Astrocyte (in vitro differentiated cells and primary cell): Measurements from ENCODE around the gene AP3B1. TPM values are rescaled to one million over a fixed set of nuclear protein-coding genes. Genes with fewer than 3 reads are reported as not detected.
A peak's percentile ranks its signal among the peaks of the same experiment; 100 is the strongest.

ENCODE experiments used
- DNase-seq: peaks from one replicate; pipeline ENCODE4 v3.0.0-alpha.2; 2010; ENCODE audit warnings: low read depth
- FAIRE-seq: peaks from 2 replicates; lab custom pipeline; 2011; peaks lifted over from hg19 to GRCh38; lab: Jason Lieb, UNC
- H2AFZ ChIP-seq: 2 replicates; pipeline ENCODE4 v1.6.0; 2012; ENCODE audit warnings: low read depth, low read length, inconsistent platforms
- H3K27ac ChIP-seq: 2 replicates; pipeline ENCODE4 v1.5.1; 2011; ENCODE audit warnings: low read depth, low read length, inconsistent platforms
- H3K27me3 ChIP-seq: 2 replicates; pipeline ENCODE4 v1.6.0; 2011; ENCODE audit warnings: low read length, inconsistent platforms; ENCODE audit not compliant: insufficient read depth
- H3K36me3 ChIP-seq: 2 replicates; pipeline ENCODE4 v1.5.1; 2011; ENCODE audit warnings: low read length, inconsistent platforms; ENCODE audit not compliant: insufficient read depth
- H3K4me1 ChIP-seq: 2 replicates; pipeline ENCODE4 v1.5.1; 2011; ENCODE audit warnings: low read length, inconsistent platforms; ENCODE audit not compliant: insufficient read depth
- H3K4me2 ChIP-seq: 2 replicates; pipeline ENCODE4 v1.6.0; 2012; ENCODE audit warnings: low read length, inconsistent platforms
- H3K4me3 ChIP-seq: 2 replicates; pipeline ENCODE4 v1.5.1; 2011; ENCODE audit warnings: low read depth, mild to moderate bottlenecking, low read length, inconsistent platforms; ENCODE audit not compliant: insufficient read depth
- H3K79me2 ChIP-seq: 2 replicates; pipeline ENCODE4 v1.6.0; 2012; ENCODE audit warnings: mild to moderate bottlenecking, low read length, inconsistent platforms; ENCODE audit not compliant: insufficient read depth
- H3K9ac ChIP-seq: 2 replicates; pipeline ENCODE4 v1.6.0; 2012; ENCODE audit warnings: mild to moderate bottlenecking, low read length, inconsistent platforms
- H3K9me3 ChIP-seq: 2 replicates; pipeline ENCODE4 v1.5.1; 2012; ENCODE audit warnings: low read depth, mild to moderate bottlenecking, low read length, inconsistent platforms; ENCODE audit not compliant: insufficient read depth
- H4K20me1 ChIP-seq: 2 replicates; pipeline ENCODE4 v1.6.0; 2012; ENCODE audit warnings: low read length, inconsistent platforms; ENCODE audit not compliant: insufficient read depth
- H3K27ac Mint-ChIP-seq: one replicate; pipeline ENCODE4 v1.8.0; 2021; ENCODE audit warnings: mild to moderate bottlenecking, mixed read lengths; ENCODE audit not compliant: unreplicated experiment
- H3K27me3 Mint-ChIP-seq: one replicate; pipeline ENCODE4 v1.8.0; 2021; ENCODE audit warnings: low read depth, mixed read lengths; ENCODE audit not compliant: unreplicated experiment
- H3K36me3 Mint-ChIP-seq: one replicate; pipeline ENCODE4 v1.8.0; 2021; ENCODE audit warnings: low read depth, mixed read lengths; ENCODE audit not compliant: unreplicated experiment
- H3K4me1 Mint-ChIP-seq: one replicate; pipeline ENCODE4 v1.8.0; 2021; ENCODE audit warnings: low read depth, mixed read lengths; ENCODE audit not compliant: unreplicated experiment
- H3K4me3 Mint-ChIP-seq: one replicate; pipeline ENCODE4 v1.8.0; 2021; ENCODE audit warnings: mild to moderate bottlenecking, moderate library complexity, mixed read lengths; ENCODE audit not compliant: unreplicated experiment
- H3K9me3 Mint-ChIP-seq: one replicate; pipeline ENCODE4 v1.8.0; 2021; ENCODE audit warnings: mild to moderate bottlenecking, mixed read lengths; ENCODE audit not compliant: unreplicated experiment
- EZH2 ChIP-seq: IDR thresholded peaks from 2 replicates; pipeline ENCODE4 v1.6.1; 2012; ENCODE audit warnings: mild to moderate bottlenecking, low read length, inconsistent platforms; ENCODE audit not compliant: insufficient read depth
- total RNA-seq: library from RNA; stranded (reverse); gene quantifications from 2 replicates; pipeline ENCODE4 v1.2.1, GENCODE V29; 2021
- TF ChIP-seq, protein P1 (sequence below): IDR thresholded peaks from 2 replicates; pipeline ENCODE4 v1.5.1; 2011; ENCODE audit warnings: low read depth, mild to moderate bottlenecking, inconsistent platforms, low read length, moderate library complexity; ENCODE audit not compliant: insufficient read depth

Gene AP3B1
- total RNA-seq, 1 donor from 2014 or later, result 64.8 TPM

GRCh38 chr5:78078858-78079257 lies 215.6 kb downstream of the AP3B1 start:
- H3K27ac ChIP-seq, result no peak overlapping the region
- no peak overlapping the region for H2AFZ ChIP-seq
- H3K27me3 Mint-ChIP-seq, result no peaks in the 10 kb centered on the region
- no peak overlapping the region for H3K4me2 ChIP-seq
- DNase-seq, result no peak
- H3K9me3 ChIP-seq, result no peaks in the 10 kb centered on the region
- H3K36me3 Mint-ChIP-seq, result peaks cover 6% of the 10 kb centered on the region
- H3K4me1 ChIP-seq, result no peaks in the 10 kb centered on the region
- H3K4me3 Mint-ChIP-seq, result no peak overlapping the region
- no peaks in the 10 kb centered on the region for H3K79me2 ChIP-seq
- peak; percentile 54 for FAIRE-seq
- H3K9ac ChIP-seq, result no peak overlapping the region
- H3K27ac Mint-ChIP-seq, result no peak overlapping the region
- no peak overlapping the region for H3K4me3 ChIP-seq
- no peaks in the 10 kb centered on the region for H3K36me3 ChIP-seq
- H3K4me1 Mint-ChIP-seq, result peaks cover 6% of the 10 kb centered on the region
- no peak for TF ChIP-seq EZH2
- TF ChIP-seq, protein P1, sequence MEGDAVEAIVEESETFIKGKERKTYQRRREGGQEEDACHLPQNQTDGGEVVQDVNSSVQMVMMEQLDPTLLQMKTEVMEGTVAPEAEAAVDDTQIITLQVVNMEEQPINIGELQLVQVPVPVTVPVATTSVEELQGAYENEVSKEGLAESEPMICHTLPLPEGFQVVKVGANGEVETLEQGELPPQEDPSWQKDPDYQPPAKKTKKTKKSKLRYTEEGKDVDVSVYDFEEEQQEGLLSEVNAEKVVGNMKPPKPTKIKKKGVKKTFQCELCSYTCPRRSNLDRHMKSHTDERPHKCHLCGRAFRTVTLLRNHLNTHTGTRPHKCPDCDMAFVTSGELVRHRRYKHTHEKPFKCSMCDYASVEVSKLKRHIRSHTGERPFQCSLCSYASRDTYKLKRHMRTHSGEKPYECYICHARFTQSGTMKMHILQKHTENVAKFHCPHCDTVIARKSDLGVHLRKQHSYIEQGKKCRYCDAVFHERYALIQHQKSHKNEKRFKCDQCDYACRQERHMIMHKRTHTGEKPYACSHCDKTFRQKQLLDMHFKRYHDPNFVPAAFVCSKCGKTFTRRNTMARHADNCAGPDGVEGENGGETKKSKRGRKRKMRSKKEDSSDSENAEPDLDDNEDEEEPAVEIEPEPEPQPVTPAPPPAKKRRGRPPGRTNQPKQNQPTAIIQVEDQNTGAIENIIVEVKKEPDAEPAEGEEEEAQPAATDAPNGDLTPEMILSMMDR, result no peak
- H3K9me3 Mint-ChIP-seq, result peaks cover 4% of the 10 kb centered on the region
- no peaks in the 10 kb centered on the region for H4K20me1 ChIP-seq
- H3K27me3 ChIP-seq, result no peaks in the 10 kb centered on the region

- no peak overlapping the region for H3K4me3 ChIP-seq
- Mint-ChIP-seq H3K4me1 (peaks cover 6% of the 10 kb centered on the region), H3K27ac (no peak overlapping the region), H3K9me3 (peaks cover 4% of the 10 kb centered on the region), H3K27me3 (no peaks in the 10 kb centered on the region), H3K4me3 (no peak overlapping the region), H3K36me3 (peaks cover 6% of the 10 kb centered on the region)
- no peak for FAIRE-seq
- H3K79me2 ChIP-seq, result no peaks in the 10 kb centered on the region
- H3K4me2 ChIP-seq, result no peak overlapping the region
- no peaks in the 10 kb centered on the region for H3K27me3 ChIP-seq
- H3K36me3 ChIP-seq, result no peaks in the 10 kb centered on the region
- DNase-seq, result no peak
- H4K20me1 ChIP-seq, result no peaks in the 10 kb centered on the region
- no peak overlapping the region for H2AFZ ChIP-seq
- H3K4me1 ChIP-seq, result no peaks in the 10 kb centered on the region
- TF ChIP-seq, protein P1, result no peak
- no peak for TF ChIP-seq EZH2
- H3K9me3 ChIP-seq, result no peaks in the 10 kb centered on the region
- no peak overlapping the region for H3K9ac ChIP-seq
- no peak overlapping the region for H3K27ac ChIP-seq
These were observed 217.0 kb downstream of the AP3B1 start for GRCh38 chr5:78077369-78078068.

DNA sequence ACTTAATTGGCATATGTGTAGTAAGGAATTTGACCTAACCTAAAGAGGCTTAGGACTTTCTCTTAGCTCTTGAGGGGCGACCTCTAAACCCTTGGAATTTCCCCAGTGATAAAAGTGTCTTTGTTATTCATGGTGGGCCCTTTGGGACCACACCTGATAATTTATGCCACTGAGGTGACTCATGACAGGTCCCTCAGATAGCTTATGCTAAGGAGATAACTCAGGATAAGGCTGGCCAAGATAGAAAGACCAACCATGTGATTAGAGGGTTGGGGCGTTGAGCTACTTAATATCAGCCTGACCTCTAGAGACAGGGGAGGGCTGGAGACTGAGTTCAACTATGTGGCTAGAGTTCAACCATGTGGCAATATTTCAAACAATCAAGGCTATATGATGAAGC lies 218.1 kb downstream of the AP3B1 start:
- peak; percentile 2 for DNase-seq
- Histone ChIP-seq H4K20me1 (no peaks in the 10 kb centered on the region), H3K79me2 (no peaks in the 10 kb centered on the region), H2AFZ (no peak overlapping the region), H3K9ac (no peak overlapping the region), H3K36me3 (no peaks in the 10 kb centered on the region), H3K27ac (no peak overlapping the region), H3K4me1 (no peaks in the 10 kb centered on the region), H3K4me3 (no peak overlapping the region), H3K4me2 (no peak overlapping the region), H3K9me3 (no peaks in the 10 kb centered on the region), H3K27me3 (no peaks in the 10 kb centered on the region)
- H3K36me3 Mint-ChIP-seq, result peaks cover 8% of the 10 kb centered on the region
- H3K27me3 Mint-ChIP-seq, result no peaks in the 10 kb centered on the region
- H3K27ac Mint-ChIP-seq, result no peak overlapping the region
- peaks cover 4% of the 10 kb centered on the region for H3K9me3 Mint-ChIP-seq
- H3K4me1 Mint-ChIP-seq, result peaks cover 6% of the 10 kb centered on the region
- FAIRE-seq, result no peak
- H3K4me3 Mint-ChIP-seq, result no peak overlapping the region
- no peak for TF ChIP-seq EZH2
- TF ChIP-seq, protein P1, result no peak
